ENCODE data around the gene SRGAP3.

SRGAP3 gene

GRCh38 chr3:8987645-8988383 is 261.6 kb downstream of the SRGAP3 start:
- Histone ChIP-seq H3K9ac (ENCODE audit: low read length) (peak overlapping the region; percentile 47), H3K4me3 (ENCODE audit: low read length) (peak overlapping the region; percentile 67), H2AFZ (ENCODE audit: low read depth, low read length) (peak overlapping the region; percentile 68; the same call in 1 of the 2 replicates), H3K36me3 (replicated peaks; ENCODE audit: low read depth, low read length) (no peaks in the 10 kb centered on the region), H3K79me2 (ENCODE audit: low read length) (no peaks in the 10 kb centered on the region), H3K27me3 (ENCODE audit: low read depth, low read length) (no peaks in the 10 kb centered on the region), H3K9me3 (ENCODE audit: insufficient read depth, low read length) (no peaks in the 10 kb centered on the region), H3K27ac (ENCODE audit: low read length) (no peak overlapping the region), H4K20me1 (ENCODE audit: insufficient read depth, low read length) (no peaks in the 10 kb centered on the region), H3K4me2 (ENCODE audit: low read length) (peak overlapping the region; percentile 77), H3K4me1 (ENCODE audit: low read length) (peaks cover 25% of the 10 kb centered on the region)
- TF ChIP-seq CTCF (IDR thresholded peaks at IDR 0.05; ENCODE audit: low read depth, low read length): peak; percentile 92
- no peak for TF ChIP-seq EZH2phosphoT487 (IDR thresholded peaks at IDR 0.05; ENCODE audit: low read depth)

GRCh38 chr3:8987226-8987625 is 262.2 kb downstream of the SRGAP3 start:
- no peak overlapping the region for H3K27ac ChIP-seq (ENCODE audit: low read length)
- H3K36me3 ChIP-seq (replicated peaks; ENCODE audit: low read depth, low read length): no peaks in the 10 kb centered on the region
- no peak overlapping the region for H3K4me3 ChIP-seq (ENCODE audit: low read length)
- no peaks in the 10 kb centered on the region for H4K20me1 ChIP-seq (ENCODE audit: insufficient read depth, low read length)
- TF ChIP-seq EZH2phosphoT487 (IDR thresholded peaks at IDR 0.05; ENCODE audit: low read depth) (no peak), CTCF (IDR thresholded peaks at IDR 0.05; ENCODE audit: low read depth, low read length) (no peak)
- H2AFZ ChIP-seq (ENCODE audit: low read depth, low read length): 0 out of 2 replicates have a peak overlapping the region, but pooled peaks have one; percentile 68
- no peaks in the 10 kb centered on the region for H3K79me2 ChIP-seq (ENCODE audit: low read length)
- H3K27me3 ChIP-seq (ENCODE audit: low read depth, low read length): no peaks in the 10 kb centered on the region
- H3K9ac ChIP-seq (ENCODE audit: low read length): no peak overlapping the region
- no peaks in the 10 kb centered on the region for H3K9me3 ChIP-seq (ENCODE audit: insufficient read depth, low read length)
- peaks cover 30% of the 10 kb centered on the region for H3K4me1 ChIP-seq (ENCODE audit: low read length)
- H3K4me2 ChIP-seq (ENCODE audit: low read length): peak overlapping the region; percentile 77

GRCh38 chr3:8986741-8987140 is 262.7 kb downstream of the SRGAP3 start:
- H2AFZ ChIP-seq (ENCODE audit: low read depth, low read length): no peak overlapping the region

More at GRCh38 chr3:8986741-8987140, 262.7 kb downstream of the SRGAP3 start:
- Histone ChIP-seq H3K79me2 (ENCODE audit: low read length) (no peaks in the 10 kb centered on the region), H3K36me3 (replicated peaks; ENCODE audit: low read depth, low read length) (no peaks in the 10 kb centered on the region), H4K20me1 (ENCODE audit: insufficient read depth, low read length) (no peaks in the 10 kb centered on the region), H3K27me3 (ENCODE audit: low read depth, low read length) (no peaks in the 10 kb centered on the region), H3K4me1 (ENCODE audit: low read length) (peaks cover 35% of the 10 kb centered on the region), H3K27ac (ENCODE audit: low read length) (no peak overlapping the region), H3K4me3 (ENCODE audit: low read length) (no peak overlapping the region), H3K9ac (ENCODE audit: low read length) (no peak overlapping the region), H3K4me2 (ENCODE audit: low read length) (no peak overlapping the region), H3K9me3 (ENCODE audit: insufficient read depth, low read length) (no peaks in the 10 kb centered on the region)
- TF ChIP-seq EZH2phosphoT487 (IDR thresholded peaks at IDR 0.05; ENCODE audit: low read depth): no peak
- no peak for TF ChIP-seq CTCF (IDR thresholded peaks at IDR 0.05; ENCODE audit: low read depth, low read length)

Data from OCI-LY3 (cell line).